PC-9 (cell line): ENCODE measurements around the gene TTC8. TPM values are rescaled to one million over a fixed set of nuclear protein-coding genes. Genes with fewer than 3 reads are reported as not detected.

Experiments
- BruUV-seq: library from RNA; stranded (reverse); fragments of 400-500 nt; replicated peaks from 2 replicates; lab custom pipeline; 2021; lab: Mats Ljungman, UMichigan
- CTCF ChIA-PET: fragments of 300-600 bp; sonication (Branson Sonifier 250); formaldehyde crosslinking; loops from one replicate; lab custom pipeline; 2022; ENCODE audit warnings: antibody characterized with exemption; lab: Charles Lee
- POLR2A ChIA-PET: fragments of 300-600 bp; sonication (Branson Sonifier 250); formaldehyde crosslinking; loops from one replicate; lab custom pipeline; 2022; ENCODE audit warnings: antibody characterized with exemption; ENCODE audit not compliant: unreplicated experiment; lab: Charles Lee
- DNase-seq, 2 experiments: peaks; one replicate each; pipeline versions ENCODE4 v3.0.0 to v3.0.0-alpha.2; 2015 to 2022; ENCODE audit warnings: mixed read lengths in 1 of 2
- H2AFZ ChIP-seq: fragments of 200-600 bp; sonication (generic); 2 replicates; pipeline ENCODE4 v1.8.1; 2017; ENCODE audit warnings: antibody characterized with exemption
- H3F3A ChIP-seq: fragments of 200-600 bp; sonication (generic); 2 replicates; pipeline ENCODE4 v1.8.1; 2017; ENCODE audit warnings: antibody characterized with exemption, mild to moderate bottlenecking, low read depth; ENCODE audit not compliant: insufficient read depth
- H3K27ac ChIP-seq: fragments of 200-600 bp; sonication (generic); 2 replicates; pipeline ENCODE4 v1.6.1; 2016; ENCODE audit warnings: mixed run types
- H3K27me3 ChIP-seq: fragments of 200-600 bp; sonication (generic); 2 replicates; pipeline ENCODE4 v1.6.1; 2016; ENCODE audit warnings: low read depth, mixed run types; ENCODE audit not compliant: insufficient read depth
- H3K36me3 ChIP-seq: fragments of 200-600 bp; sonication (generic); 2 replicates; pipeline ENCODE4 v1.6.1; 2016; ENCODE audit warnings: low read depth, mixed run types
- H3K4me1 ChIP-seq: fragments of 200-600 bp; sonication (generic); replicated peaks from 2 replicates; pipeline ENCODE4 v1.6.1; 2016; ENCODE audit warnings: mixed run types; ENCODE audit not compliant: insufficient read depth
- H3K4me2 ChIP-seq: fragments of 200-600 bp; sonication (generic); 2 replicates; pipeline ENCODE4 v1.6.1; 2017; ENCODE audit warnings: mixed run types
- H3K4me3 ChIP-seq: fragments of 200-600 bp; sonication (generic); 2 replicates; pipeline ENCODE4 v1.6.1; 2016; ENCODE audit warnings: mixed run types
- H3K79me2 ChIP-seq: fragments of 200-600 bp; sonication (generic); 2 replicates; pipeline ENCODE4 v1.6.1; 2017; ENCODE audit warnings: low read depth, mixed run types
- H3K9me2 ChIP-seq: fragments of 200-600 bp; sonication (generic); 2 replicates; pipeline ENCODE4 v1.8.1; 2017; ENCODE audit warnings: mild to moderate bottlenecking; ENCODE audit not compliant: insufficient read depth
- H3K9me3 ChIP-seq: fragments of 200-600 bp; sonication (generic); 2 replicates; pipeline ENCODE4 v1.8.1; 2016; ENCODE audit warnings: low read depth; ENCODE audit not compliant: insufficient read depth
- H4K20me1 ChIP-seq: fragments of 200-600 bp; sonication (generic); 2 replicates; pipeline ENCODE4 v1.8.1; 2017; ENCODE audit not compliant: insufficient read depth
- EZH2 ChIP-seq: fragments of 200-600 bp; sonication (generic); IDR thresholded peaks from 2 replicates; pipeline ENCODE4 v1.8.0; 2017; ENCODE audit warnings: antibody characterized with exemption, low read depth
- intact Hi-C: fragments of 100-400 bp; cut with micrococcal nuclease; formaldehyde crosslinking; loops from one replicate; pipeline ENCODE4 v1.10.0; 2022; ENCODE audit not compliant: unreplicated experiment
- total RNA-seq: library from RNA; stranded (reverse); gene quantifications from 2 replicates; pipeline ENCODE4 v1.2.3, GENCODE V29; 2021
- TF ChIP-seq, protein P1 (sequence below): fragments of 200-600 bp; sonication (generic); conservative IDR thresholded peaks from 2 replicates; pipeline ENCODE4 v1.6.1; 2017; ENCODE audit warnings: mixed run types, antibody characterized with exemption, mild to moderate bottlenecking, moderate library complexity

The TTC8 gene
- total RNA-seq, 1 experiment from 2014 or later, result 8.1 TPM

DNA sequence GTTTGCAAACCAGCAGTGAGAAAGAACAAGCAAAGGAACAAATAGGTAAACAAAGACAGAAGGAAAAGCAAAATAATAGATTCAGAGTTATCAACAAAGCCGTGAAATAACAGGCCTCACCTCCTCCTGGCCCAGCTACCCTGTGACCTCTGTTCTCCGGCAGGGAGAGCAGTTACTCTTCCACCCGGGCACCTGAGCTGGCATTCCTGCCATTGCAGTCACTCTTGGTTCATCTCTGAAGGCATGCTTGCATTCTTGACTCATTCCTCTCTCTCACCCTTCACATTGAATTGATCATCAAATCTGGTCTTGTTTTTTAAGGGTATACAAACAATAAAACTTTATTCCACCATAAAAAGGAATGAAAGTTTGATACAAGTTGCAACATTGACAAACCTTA, 95.1 kb downstream of the TTC8 start:
- H3K79me2 ChIP-seq, result no peaks in the 10 kb centered on the region
- no TSS peak for BruUV-seq

More for the DNA sequence above, 95.1 kb downstream of the TTC8 start:
- TF ChIP-seq, protein P1, sequence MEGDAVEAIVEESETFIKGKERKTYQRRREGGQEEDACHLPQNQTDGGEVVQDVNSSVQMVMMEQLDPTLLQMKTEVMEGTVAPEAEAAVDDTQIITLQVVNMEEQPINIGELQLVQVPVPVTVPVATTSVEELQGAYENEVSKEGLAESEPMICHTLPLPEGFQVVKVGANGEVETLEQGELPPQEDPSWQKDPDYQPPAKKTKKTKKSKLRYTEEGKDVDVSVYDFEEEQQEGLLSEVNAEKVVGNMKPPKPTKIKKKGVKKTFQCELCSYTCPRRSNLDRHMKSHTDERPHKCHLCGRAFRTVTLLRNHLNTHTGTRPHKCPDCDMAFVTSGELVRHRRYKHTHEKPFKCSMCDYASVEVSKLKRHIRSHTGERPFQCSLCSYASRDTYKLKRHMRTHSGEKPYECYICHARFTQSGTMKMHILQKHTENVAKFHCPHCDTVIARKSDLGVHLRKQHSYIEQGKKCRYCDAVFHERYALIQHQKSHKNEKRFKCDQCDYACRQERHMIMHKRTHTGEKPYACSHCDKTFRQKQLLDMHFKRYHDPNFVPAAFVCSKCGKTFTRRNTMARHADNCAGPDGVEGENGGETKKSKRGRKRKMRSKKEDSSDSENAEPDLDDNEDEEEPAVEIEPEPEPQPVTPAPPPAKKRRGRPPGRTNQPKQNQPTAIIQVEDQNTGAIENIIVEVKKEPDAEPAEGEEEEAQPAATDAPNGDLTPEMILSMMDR, result peak; percentile 31; the same call in 1 of the 2 replicates
- no peak for TF ChIP-seq EZH2
- Histone ChIP-seq H2AFZ (no peak overlapping the region), H3K27me3 (no peaks in the 10 kb centered on the region), H3K4me3 (no peak overlapping the region), H3K4me1 (peaks cover 7% of the 10 kb centered on the region), H4K20me1 (no peaks in the 10 kb centered on the region), H3F3A (no peaks in the 10 kb centered on the region), H3K4me2 (0 out of 2 replicates have a peak overlapping the region, but pooled peaks have one; percentile 6), H3K36me3 (no peaks in the 10 kb centered on the region), H3K9me3 (no peaks in the 10 kb centered on the region), H3K27ac (no peak overlapping the region), H3K9me2 (no peaks in the 10 kb centered on the region)
- intact Hi-C loops, result no loop called here
- ChIA-PET POLR2A (no interaction called here), CTCF (no interaction called here)
- DNase-seq, result no peak

Other genes starting within 250 kb of the TTC8 start
- gene EML5, start 31.7 kb upstream of the TTC8 start, total RNA-seq, result 0.43 and 0.46 TPM in 2 replicates